ENCODE data around the gene ELMO1.

Gene ELMO1

GRCh38 chr7:36874041-36874440 is 574.6 kb downstream of the ELMO1 start:
- Mint-ChIP-seq H3K9me3 (no peaks in the 10 kb centered on the region), H3K4me3 (no peak overlapping the region), H3K27ac (no peak overlapping the region), H3K27me3 (no peaks in the 10 kb centered on the region), H3K4me1 (peaks cover 1% of the 10 kb centered on the region), H3K36me3 (peaks cover 38% of the 10 kb centered on the region)

GRCh38 chr7:36871863-36872262 is 576.8 kb downstream of the ELMO1 start:
- peak overlapping the region; percentile 52 for H3K27ac Mint-ChIP-seq
- no peaks in the 10 kb centered on the region for H3K27me3 Mint-ChIP-seq
- H3K4me1 Mint-ChIP-seq, result peaks cover 6% of the 10 kb centered on the region

GRCh38 chr7:36871355-36871738 is 577.3 kb downstream of the ELMO1 start:
- H3K27ac Mint-ChIP-seq, result peak overlapping the region; percentile 19
- H3K36me3 Mint-ChIP-seq, result peaks cover 40% of the 10 kb centered on the region
- H3K27me3 Mint-ChIP-seq, result no peaks in the 10 kb centered on the region
- no peaks in the 10 kb centered on the region for H3K9me3 Mint-ChIP-seq
- H3K4me3 Mint-ChIP-seq, result no peak overlapping the region
- peaks cover 6% of the 10 kb centered on the region for H3K4me1 Mint-ChIP-seq

More at GRCh38 chr7:36871863-36872262, 576.8 kb downstream of the ELMO1 start:
- no peak overlapping the region for H3K4me3 Mint-ChIP-seq
- H3K36me3 Mint-ChIP-seq, result peaks cover 40% of the 10 kb centered on the region
- no peaks in the 10 kb centered on the region for H3K9me3 Mint-ChIP-seq

- peaks cover 39% of the 10 kb centered on the region for H3K36me3 Mint-ChIP-seq
- H3K27ac Mint-ChIP-seq, result peak overlapping the region; percentile 19
- no peaks in the 10 kb centered on the region for H3K27me3 Mint-ChIP-seq
- H3K4me3 Mint-ChIP-seq, result no peak overlapping the region
- peaks cover 6% of the 10 kb centered on the region for H3K4me1 Mint-ChIP-seq
- H3K9me3 Mint-ChIP-seq, result no peaks in the 10 kb centered on the region
Observed at GRCh38 chr7:36870625-36871354, 577.9 kb downstream of the ELMO1 start.

- Mint-ChIP-seq H3K4me3 (no peak overlapping the region), H3K27me3 (no peaks in the 10 kb centered on the region), H3K36me3 (peaks cover 41% of the 10 kb centered on the region), H3K27ac (no peak overlapping the region), H3K4me1 (peaks cover 6% of the 10 kb centered on the region), H3K9me3 (no peaks in the 10 kb centered on the region)
Observed at GRCh38 chr7:36868727-36869411, 579.8 kb downstream of the ELMO1 start.

GRCh38 chr7:36865019-36865418 is 583.6 kb downstream of the ELMO1 start:
- Mint-ChIP-seq H3K27me3 (no peaks in the 10 kb centered on the region), H3K4me3 (no peak overlapping the region), H3K9me3 (peaks cover 3% of the 10 kb centered on the region), H3K4me1 (peaks cover 9% of the 10 kb centered on the region), H3K36me3 (peaks cover 58% of the 10 kb centered on the region), H3K27ac (no peak overlapping the region)

- peaks cover 59% of the 10 kb centered on the region for H3K36me3 Mint-ChIP-seq
- H3K4me3 Mint-ChIP-seq, result no peak overlapping the region
- peak overlapping the region; percentile 41 for H3K27ac Mint-ChIP-seq
- H3K9me3 Mint-ChIP-seq, result peaks cover 8% of the 10 kb centered on the region
- no peaks in the 10 kb centered on the region for H3K27me3 Mint-ChIP-seq
- peaks cover 11% of the 10 kb centered on the region for H3K4me1 Mint-ChIP-seq
Observed at GRCh38 chr7:36863901-36864701, 584.6 kb downstream of the ELMO1 start.

- H3K4me1 Mint-ChIP-seq, result peaks cover 5% of the 10 kb centered on the region
- H3K36me3 Mint-ChIP-seq, result peaks cover 63% of the 10 kb centered on the region
- H3K9me3 Mint-ChIP-seq, result peaks cover 16% of the 10 kb centered on the region
Observed at GRCh38 chr7:36862771-36863261, 585.8 kb downstream of the ELMO1 start.

GRCh38 chr7:36861656-36862055 is 587.0 kb downstream of the ELMO1 start:
- peak overlapping the region; percentile 59 for H3K27ac Mint-ChIP-seq
- peaks cover 62% of the 10 kb centered on the region for H3K36me3 Mint-ChIP-seq
- H3K9me3 Mint-ChIP-seq, result peaks cover 16% of the 10 kb centered on the region
- H3K4me3 Mint-ChIP-seq, result no peak overlapping the region
- H3K27me3 Mint-ChIP-seq, result no peaks in the 10 kb centered on the region
- H3K4me1 Mint-ChIP-seq, result peaks cover 5% of the 10 kb centered on the region

More at GRCh38 chr7:36862771-36863261, 585.8 kb downstream of the ELMO1 start:
- H3K4me3 Mint-ChIP-seq, result no peak overlapping the region
- H3K27me3 Mint-ChIP-seq, result no peaks in the 10 kb centered on the region
- no peak overlapping the region for H3K27ac Mint-ChIP-seq

GRCh38 chr7:36860681-36861080 is 588.0 kb downstream of the ELMO1 start:
- H3K4me3 Mint-ChIP-seq, result no peak overlapping the region
- H3K4me1 Mint-ChIP-seq, result peaks cover 5% of the 10 kb centered on the region
- H3K36me3 Mint-ChIP-seq, result peaks cover 69% of the 10 kb centered on the region
- H3K27me3 Mint-ChIP-seq, result no peaks in the 10 kb centered on the region
- no peak overlapping the region for H3K27ac Mint-ChIP-seq
- peaks cover 16% of the 10 kb centered on the region for H3K9me3 Mint-ChIP-seq

- Mint-ChIP-seq H3K4me3 (no peak overlapping the region), H3K9me3 (peaks cover 22% of the 10 kb centered on the region), H3K36me3 (peaks cover 68% of the 10 kb centered on the region), H3K27ac (no peak overlapping the region), H3K27me3 (no peaks in the 10 kb centered on the region), H3K4me1 (peaks cover 25% of the 10 kb centered on the region)
Observed at GRCh38 chr7:36855330-36855729, 593.3 kb downstream of the ELMO1 start.

GRCh38 chr7:36854652-36855051 is 594.0 kb downstream of the ELMO1 start:
- H3K27me3 Mint-ChIP-seq, result no peaks in the 10 kb centered on the region
- no peak overlapping the region for H3K4me3 Mint-ChIP-seq
- peaks cover 61% of the 10 kb centered on the region for H3K36me3 Mint-ChIP-seq
- H3K9me3 Mint-ChIP-seq, result peaks cover 16% of the 10 kb centered on the region
- H3K27ac Mint-ChIP-seq, result peak overlapping the region; percentile 86
- H3K4me1 Mint-ChIP-seq, result peaks cover 20% of the 10 kb centered on the region

- peaks cover 10% of the 10 kb centered on the region for H3K9me3 Mint-ChIP-seq
- H3K4me1 Mint-ChIP-seq, result peaks cover 20% of the 10 kb centered on the region
- peak overlapping the region; percentile 63 for H3K27ac Mint-ChIP-seq
- H3K27me3 Mint-ChIP-seq, result no peaks in the 10 kb centered on the region
- peaks cover 48% of the 10 kb centered on the region for H3K36me3 Mint-ChIP-seq
- no peak overlapping the region for H3K4me3 Mint-ChIP-seq
Observed at GRCh38 chr7:36852931-36853330, 595.7 kb downstream of the ELMO1 start.

- Mint-ChIP-seq H3K36me3 (peaks cover 47% of the 10 kb centered on the region), H3K4me1 (peaks cover 20% of the 10 kb centered on the region), H3K27me3 (no peaks in the 10 kb centered on the region), H3K27ac (peak overlapping the region; percentile 88), H3K9me3 (peaks cover 13% of the 10 kb centered on the region), H3K4me3 (no peak overlapping the region)
Observed at GRCh38 chr7:36852017-36852416, 596.6 kb downstream of the ELMO1 start.

GRCh38 chr7:36851382-36851781 is 597.3 kb downstream of the ELMO1 start:
- peaks cover 46% of the 10 kb centered on the region for H3K36me3 Mint-ChIP-seq
- H3K9me3 Mint-ChIP-seq, result peaks cover 13% of the 10 kb centered on the region
- peak overlapping the region; percentile 88 for H3K27ac Mint-ChIP-seq
- H3K4me3 Mint-ChIP-seq, result no peak overlapping the region
- no peaks in the 10 kb centered on the region for H3K27me3 Mint-ChIP-seq
- H3K4me1 Mint-ChIP-seq, result peaks cover 20% of the 10 kb centered on the region
